Choroid plexus epithelial cell (primary cell): ENCODE results near the gene NTM.
A peak's percentile ranks its signal among the peaks of the same experiment; 100 is the strongest.

Source experiments
- DNase-seq: peaks from one replicate; pipeline ENCODE4 v3.0.0-alpha.2; 2010; ENCODE audit warnings: low read depth
- H3K4me3 ChIP-seq: 2 replicates; pipeline ENCODE4 v1.5.1; 2011; ENCODE audit warnings: low read depth, mild to moderate bottlenecking, control low read depth, low read length, moderate library complexity
- TF ChIP-seq, protein P1 (sequence below): conservative IDR thresholded peaks from 2 replicates; pipeline ENCODE4 v1.5.1; 2011; ENCODE audit warnings: low read depth, mild to moderate bottlenecking, control low read depth, inconsistent platforms, low read length, moderate library complexity

The NTM gene

DNA sequence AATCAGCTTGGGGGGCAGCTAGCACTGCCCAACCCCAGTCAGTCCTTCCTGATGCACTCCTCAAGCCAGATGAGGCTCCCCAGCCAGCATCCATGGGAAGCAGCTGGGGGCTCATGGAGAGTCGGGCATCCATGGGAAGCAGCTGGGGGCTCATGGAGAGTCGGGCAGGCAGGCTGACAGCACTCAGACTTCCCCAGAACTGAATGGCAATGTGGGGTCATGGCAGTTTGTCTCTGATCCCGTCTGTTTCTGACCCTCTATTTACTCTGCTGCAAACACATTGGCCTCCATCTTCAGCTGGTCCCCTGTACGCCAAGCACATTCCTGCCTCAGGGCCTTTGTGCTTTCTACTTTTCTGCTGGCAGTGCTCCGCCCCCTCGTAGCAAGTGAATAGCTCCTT, 314.8 kb downstream of the NTM start:
- DNase-seq = no peak

DNA sequence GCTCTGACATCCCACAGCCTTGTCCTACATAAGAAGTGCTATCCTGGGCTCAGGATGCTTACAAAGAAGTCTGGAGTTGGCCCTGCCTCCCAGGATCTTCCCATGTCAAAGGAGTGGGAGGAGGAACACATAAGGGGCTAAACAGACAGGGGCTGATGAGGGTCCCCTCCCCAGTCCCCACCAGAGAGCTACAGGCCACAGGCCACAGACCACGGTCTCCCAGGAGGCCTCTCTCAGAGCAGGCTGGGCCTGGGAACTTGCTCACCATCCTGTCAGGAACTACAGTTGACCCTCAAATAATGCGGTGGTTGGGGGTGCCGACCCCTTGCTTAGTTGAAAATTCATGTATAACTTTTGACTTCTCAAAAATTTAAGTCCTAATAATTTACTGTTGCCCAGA, 315.5 kb downstream of the NTM start:
- TF ChIP-seq, protein P1, sequence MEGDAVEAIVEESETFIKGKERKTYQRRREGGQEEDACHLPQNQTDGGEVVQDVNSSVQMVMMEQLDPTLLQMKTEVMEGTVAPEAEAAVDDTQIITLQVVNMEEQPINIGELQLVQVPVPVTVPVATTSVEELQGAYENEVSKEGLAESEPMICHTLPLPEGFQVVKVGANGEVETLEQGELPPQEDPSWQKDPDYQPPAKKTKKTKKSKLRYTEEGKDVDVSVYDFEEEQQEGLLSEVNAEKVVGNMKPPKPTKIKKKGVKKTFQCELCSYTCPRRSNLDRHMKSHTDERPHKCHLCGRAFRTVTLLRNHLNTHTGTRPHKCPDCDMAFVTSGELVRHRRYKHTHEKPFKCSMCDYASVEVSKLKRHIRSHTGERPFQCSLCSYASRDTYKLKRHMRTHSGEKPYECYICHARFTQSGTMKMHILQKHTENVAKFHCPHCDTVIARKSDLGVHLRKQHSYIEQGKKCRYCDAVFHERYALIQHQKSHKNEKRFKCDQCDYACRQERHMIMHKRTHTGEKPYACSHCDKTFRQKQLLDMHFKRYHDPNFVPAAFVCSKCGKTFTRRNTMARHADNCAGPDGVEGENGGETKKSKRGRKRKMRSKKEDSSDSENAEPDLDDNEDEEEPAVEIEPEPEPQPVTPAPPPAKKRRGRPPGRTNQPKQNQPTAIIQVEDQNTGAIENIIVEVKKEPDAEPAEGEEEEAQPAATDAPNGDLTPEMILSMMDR = no peak
- no peak for DNase-seq
- H3K4me3 ChIP-seq = no peak overlapping the region

More for the DNA sequence above, 314.8 kb downstream of the NTM start:
- H3K4me3 ChIP-seq = no peak overlapping the region
- TF ChIP-seq, protein P1 = no peak

DNA sequence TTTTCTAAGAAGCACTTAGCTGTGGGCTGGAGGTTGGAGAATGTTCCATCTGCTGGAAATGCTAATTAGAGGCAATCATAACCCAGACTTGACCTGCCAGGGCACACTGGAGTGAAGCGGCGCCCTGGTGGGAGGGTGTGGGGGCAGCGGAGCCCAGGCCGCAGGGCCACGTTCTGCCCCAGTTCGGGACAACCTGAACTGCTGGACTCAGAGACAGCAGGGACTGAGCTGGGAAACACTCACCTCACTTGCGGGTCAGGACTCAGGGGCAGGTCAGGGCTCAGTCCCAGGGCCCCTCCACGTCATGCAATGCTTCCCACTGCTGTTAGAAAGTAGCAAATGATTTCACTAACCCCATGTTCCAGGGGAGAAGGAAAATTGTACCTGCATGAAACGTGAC, 316.4 kb downstream of the NTM start:
- TF ChIP-seq, protein P1 = no peak
- no peak for DNase-seq
- no peak overlapping the region for H3K4me3 ChIP-seq

DNA sequence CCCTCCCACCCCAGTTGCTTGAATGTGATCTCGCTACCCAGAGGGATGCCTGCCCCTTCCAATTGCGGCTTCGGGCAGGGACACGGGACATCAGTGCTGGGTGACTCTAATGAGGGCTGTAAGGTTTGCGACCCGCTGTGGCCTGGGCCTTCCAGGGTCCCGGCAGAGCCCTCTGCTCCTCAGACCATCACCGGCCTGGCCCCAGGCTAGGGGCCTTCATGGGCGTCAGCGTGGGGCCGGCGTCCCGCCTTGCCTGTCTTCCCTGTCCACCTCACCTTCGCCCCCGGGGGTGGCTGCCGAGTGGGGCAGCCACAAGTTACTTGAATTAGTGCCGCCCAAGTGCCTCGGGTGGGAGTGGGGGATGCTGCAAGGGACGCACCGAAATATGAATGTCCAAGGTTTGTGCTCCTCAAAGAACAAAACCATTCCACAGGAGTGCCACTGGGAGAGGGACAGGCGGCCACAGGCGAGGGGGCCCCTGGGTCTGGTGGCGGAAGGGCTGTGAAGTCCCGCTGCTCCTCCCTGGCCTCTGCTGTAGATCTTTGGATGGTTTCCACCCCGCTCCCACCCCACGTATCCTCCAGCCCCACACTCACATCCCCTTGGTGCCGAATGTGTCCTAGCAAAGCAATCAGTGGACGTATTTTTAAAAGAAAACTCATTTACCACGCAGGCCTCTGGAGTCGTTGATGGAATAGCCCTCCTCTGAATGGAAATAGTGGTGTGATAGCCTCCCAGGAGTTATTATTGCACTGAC, 317.1 kb downstream of the NTM start:
- TF ChIP-seq, protein P1 = no peak
- no peak overlapping the region for H3K4me3 ChIP-seq
- no peak for DNase-seq

DNA sequence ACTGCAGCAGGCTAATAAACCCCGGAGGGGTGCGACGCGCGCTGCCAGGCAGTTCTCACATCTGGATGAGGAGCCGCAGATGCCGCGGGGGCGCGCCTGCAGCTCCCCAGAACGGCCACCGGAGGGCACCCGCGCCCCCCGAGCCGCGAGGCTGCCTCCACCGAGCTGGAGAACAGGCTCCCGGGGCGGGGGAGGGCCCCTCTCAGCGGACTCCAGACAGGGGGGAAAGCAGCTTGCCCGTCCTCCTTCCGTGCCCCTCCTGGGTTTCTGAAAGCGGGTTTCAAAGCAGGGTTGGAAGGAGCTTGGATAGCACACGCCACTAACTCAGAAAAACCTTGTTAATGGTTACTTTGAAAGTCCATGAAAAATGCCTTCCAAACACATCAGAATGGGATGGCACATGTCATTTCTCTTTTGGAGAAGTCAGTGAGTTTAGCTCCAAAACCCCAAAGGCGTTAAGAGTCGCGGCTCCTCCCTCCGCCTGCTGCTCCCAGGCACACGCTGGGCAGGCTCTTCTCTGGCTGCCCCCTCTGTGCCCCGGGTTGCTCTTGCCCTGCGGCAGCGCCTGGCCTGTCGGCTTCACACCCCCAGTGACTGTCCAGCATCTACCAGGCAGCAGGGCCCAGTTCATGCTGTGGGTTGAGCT, 317.8 kb downstream of the NTM start:
- H3K4me3 ChIP-seq = peak overlapping the region; percentile 39
- DNase-seq = peak; percentile 66
- TF ChIP-seq, protein P1 = peak; percentile 69

DNA sequence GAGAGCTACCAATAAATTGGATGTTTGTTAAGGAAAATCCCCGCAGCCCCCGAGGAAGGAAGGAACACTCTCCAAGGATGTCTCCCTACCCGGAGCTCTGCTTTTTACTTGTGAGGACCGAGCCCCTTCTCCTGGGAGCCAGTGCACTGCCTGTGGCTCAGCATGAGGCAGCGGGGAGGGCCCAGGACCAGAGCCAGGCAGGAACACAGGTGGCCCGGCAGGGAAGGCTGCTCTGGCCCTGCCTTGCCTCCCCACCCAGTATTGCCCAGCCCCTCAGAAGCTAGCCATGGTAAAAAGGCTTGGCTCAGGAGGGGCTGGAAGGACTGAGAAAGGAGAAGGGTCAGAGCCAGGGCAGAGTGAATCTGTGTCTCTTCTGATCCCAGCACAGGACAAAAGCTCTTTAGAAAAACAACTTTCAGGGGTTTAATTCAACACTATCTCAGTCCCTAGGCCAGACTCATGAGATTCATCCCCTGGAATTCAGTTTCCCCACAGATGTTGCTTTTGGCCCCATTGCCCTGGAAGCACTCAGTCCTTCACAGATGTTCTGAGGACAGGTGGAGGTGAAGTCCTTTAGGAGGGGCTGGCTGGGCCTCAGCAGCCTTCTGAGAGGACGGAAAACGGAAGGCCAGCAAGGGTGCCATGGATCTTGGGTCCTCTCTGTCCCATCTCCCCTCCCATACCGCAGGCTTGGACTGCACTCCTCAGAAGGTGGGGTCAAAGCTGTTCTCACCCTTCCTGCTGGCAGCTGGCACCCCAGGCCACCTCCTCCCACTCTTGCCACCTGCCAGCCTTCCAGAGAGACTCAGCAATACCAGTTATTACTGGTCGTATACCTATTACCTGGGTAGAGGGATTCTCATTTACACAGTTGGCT, 318.9 kb downstream of the NTM start:
- H3K4me3 ChIP-seq = no peak overlapping the region
- TF ChIP-seq, protein P1 = no peak
- no peak for DNase-seq
